Measurements from ENCODE around the gene WAS.
"Not testable (repeated sequence)": the region's sequence is repeated elsewhere in the genome, so short reads cannot be mapped to it uniquely, and the experiment has no call there.

DNA sequence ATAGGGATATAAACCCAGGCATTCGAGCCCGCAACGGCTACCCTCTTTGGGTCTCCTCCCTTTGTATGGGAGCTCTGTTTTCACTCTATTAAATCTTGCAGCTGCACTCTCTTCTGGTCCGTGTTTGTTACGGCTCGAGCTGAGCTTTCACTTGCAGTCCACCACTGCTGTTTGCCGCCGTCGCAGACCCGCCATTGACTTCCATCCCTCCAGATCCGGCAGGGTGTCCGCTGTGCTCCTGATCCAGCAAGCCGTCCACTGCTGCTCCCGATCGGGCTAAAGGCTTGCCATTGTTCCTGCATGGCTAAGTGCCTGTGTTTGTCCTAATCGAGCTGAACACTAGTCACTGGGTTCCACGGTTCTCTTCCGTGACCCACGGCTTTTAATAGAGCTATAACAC lies 28.9 kb upstream of the WAS start:
- TF ChIP-seq, protein P1, sequence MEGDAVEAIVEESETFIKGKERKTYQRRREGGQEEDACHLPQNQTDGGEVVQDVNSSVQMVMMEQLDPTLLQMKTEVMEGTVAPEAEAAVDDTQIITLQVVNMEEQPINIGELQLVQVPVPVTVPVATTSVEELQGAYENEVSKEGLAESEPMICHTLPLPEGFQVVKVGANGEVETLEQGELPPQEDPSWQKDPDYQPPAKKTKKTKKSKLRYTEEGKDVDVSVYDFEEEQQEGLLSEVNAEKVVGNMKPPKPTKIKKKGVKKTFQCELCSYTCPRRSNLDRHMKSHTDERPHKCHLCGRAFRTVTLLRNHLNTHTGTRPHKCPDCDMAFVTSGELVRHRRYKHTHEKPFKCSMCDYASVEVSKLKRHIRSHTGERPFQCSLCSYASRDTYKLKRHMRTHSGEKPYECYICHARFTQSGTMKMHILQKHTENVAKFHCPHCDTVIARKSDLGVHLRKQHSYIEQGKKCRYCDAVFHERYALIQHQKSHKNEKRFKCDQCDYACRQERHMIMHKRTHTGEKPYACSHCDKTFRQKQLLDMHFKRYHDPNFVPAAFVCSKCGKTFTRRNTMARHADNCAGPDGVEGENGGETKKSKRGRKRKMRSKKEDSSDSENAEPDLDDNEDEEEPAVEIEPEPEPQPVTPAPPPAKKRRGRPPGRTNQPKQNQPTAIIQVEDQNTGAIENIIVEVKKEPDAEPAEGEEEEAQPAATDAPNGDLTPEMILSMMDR (conservative IDR thresholded peaks at IDR 0.05; ENCODE audit: low read depth, low read length) = not testable (repeated sequence)
- not testable (repeated sequence) for TF ChIP-seq EZH2 (IDR thresholded peaks at IDR 0.05; ENCODE audit: borderline replicate concordance, low read depth, low read length, poor library complexity, severe bottlenecking)
